Activated CD4-positive, CD25-positive, alpha-beta regulatory T cell treated with anti-CD3 and anti-CD28 coated beads, Interleukin-2, amount 50 U/mL, for 16 hours (primary cell): ENCODE measurements around the gene SPARCL1.
"Not testable (repeated sequence)": the region's sequence is repeated elsewhere in the genome, so short reads cannot be mapped to it uniquely, and the experiment has no call there.

ENCODE experiments used
- DNase-seq: peaks from one replicate; pipeline ENCODE4 v3.0.0-alpha.2; 2020; ENCODE audit warnings: low read depth, low spot score

The SPARCL1 gene

GRCh38 chr4:87451537-87451936, 77.6 kb downstream of the SPARCL1 start:
- no peak for DNase-seq

- DNase-seq: not testable (repeated sequence)
Observed at GRCh38 chr4:87446375-87446774, 82.8 kb downstream of the SPARCL1 start.

- no peak for DNase-seq
Observed at GRCh38 chr4:87445964-87446363, 83.2 kb downstream of the SPARCL1 start.

GRCh38 chr4:87444741-87445140, 84.4 kb downstream of the SPARCL1 start:
- DNase-seq: no peak

GRCh38 chr4:87442889-87443288, 86.3 kb downstream of the SPARCL1 start:
- DNase-seq: no peak

GRCh38 chr4:87433342-87433741, 95.8 kb downstream of the SPARCL1 start:
- no peak for DNase-seq

- DNase-seq: no peak
Observed at GRCh38 chr4:87430038-87430437, 99.1 kb downstream of the SPARCL1 start.

- DNase-seq: no peak
Observed at GRCh38 chr4:87428979-87429378, 100.2 kb downstream of the SPARCL1 start.

GRCh38 chr4:87427518-87427868, 101.7 kb downstream of the SPARCL1 start:
- DNase-seq: no peak

- no peak for DNase-seq
Observed at GRCh38 chr4:87426865-87427517, 102.2 kb downstream of the SPARCL1 start.

- DNase-seq: no peak
Observed at GRCh38 chr4:87425711-87426110, 103.5 kb downstream of the SPARCL1 start.

- DNase-seq: not testable (repeated sequence)
Observed at GRCh38 chr4:87424099-87424543, 105.1 kb downstream of the SPARCL1 start.
